HepG2 (cell line): Measurements from ENCODE around the gene HS6ST1.

Experiments
- GABPA ChIP-seq, 2 experiments: IDR thresholded peaks; 2 replicates each; pipeline ENCODE4 v1.6.1; 2011 to 2016; ENCODE audit warnings: low read depth in 2 of 2, low read length in 1 of 2, missing biosample characterization in 1 of 2, missing genetic modification characterization in 1 of 2
- MAX ChIP-seq: IDR thresholded peaks from 2 replicates; pipeline ENCODE4 v1.6.1; 2012; ENCODE audit warnings: inconsistent platforms
- NFRKB ChIP-seq: fragments of 450-650 bp; IDR thresholded peaks from 2 replicates; pipeline ENCODE4 v1.6.1; 2017
- TGIF2 ChIP-seq: IDR thresholded peaks from 2 replicates; pipeline ENCODE4 v1.6.1; 2016; ENCODE audit warnings: control low read depth, missing compliant biosample characterization
- ZNF710 ChIP-seq: sonication (generic); formaldehyde crosslinking; IDR thresholded peaks from 2 replicates; pipeline ENCODE4 v1.5.0; 2020; ENCODE audit warnings: mild to moderate bottlenecking, missing genetic modification reagents, borderline replicate concordance
- ZNF781 ChIP-seq: sonication (generic); formaldehyde crosslinking; IDR thresholded peaks from 2 replicates; pipeline ENCODE4 v1.5.1; 2020; ENCODE audit warnings: borderline replicate concordance, mild to moderate bottlenecking, missing genetic modification reagents; ENCODE audit errors: not compliant biosample characterization

GRCh38 chr2:128291844-128292598 lies 26.6 kb downstream of the HS6ST1 start:
- TF ChIP-seq TGIF2 (CRISPR knock-in tag), result no peak
- no peak for TF ChIP-seq MAX
- TF ChIP-seq NFRKB, result no peak
- TF ChIP-seq ZNF710 (CRISPR knock-in tag), result no peak
- no peak for TF ChIP-seq GABPA (IDR thresholded peaks at IDR 0.05; ENCODE audit: low read depth, low read length)
- no peak for TF ChIP-seq GABPA (CRISPR knock-in tag; IDR thresholded peaks at IDR 0.05; ENCODE audit: low read depth)
- TF ChIP-seq ZNF781 (CRISPR knock-in tag), result no peak
